ENCODE data around the gene STPG3. TPM values are rescaled to one million over a fixed set of nuclear protein-coding genes. Genes with fewer than 3 reads are reported as not detected.

The STPG3 gene
- total RNA-seq, 2 experiments from 2014 or later = not detected

DNA sequence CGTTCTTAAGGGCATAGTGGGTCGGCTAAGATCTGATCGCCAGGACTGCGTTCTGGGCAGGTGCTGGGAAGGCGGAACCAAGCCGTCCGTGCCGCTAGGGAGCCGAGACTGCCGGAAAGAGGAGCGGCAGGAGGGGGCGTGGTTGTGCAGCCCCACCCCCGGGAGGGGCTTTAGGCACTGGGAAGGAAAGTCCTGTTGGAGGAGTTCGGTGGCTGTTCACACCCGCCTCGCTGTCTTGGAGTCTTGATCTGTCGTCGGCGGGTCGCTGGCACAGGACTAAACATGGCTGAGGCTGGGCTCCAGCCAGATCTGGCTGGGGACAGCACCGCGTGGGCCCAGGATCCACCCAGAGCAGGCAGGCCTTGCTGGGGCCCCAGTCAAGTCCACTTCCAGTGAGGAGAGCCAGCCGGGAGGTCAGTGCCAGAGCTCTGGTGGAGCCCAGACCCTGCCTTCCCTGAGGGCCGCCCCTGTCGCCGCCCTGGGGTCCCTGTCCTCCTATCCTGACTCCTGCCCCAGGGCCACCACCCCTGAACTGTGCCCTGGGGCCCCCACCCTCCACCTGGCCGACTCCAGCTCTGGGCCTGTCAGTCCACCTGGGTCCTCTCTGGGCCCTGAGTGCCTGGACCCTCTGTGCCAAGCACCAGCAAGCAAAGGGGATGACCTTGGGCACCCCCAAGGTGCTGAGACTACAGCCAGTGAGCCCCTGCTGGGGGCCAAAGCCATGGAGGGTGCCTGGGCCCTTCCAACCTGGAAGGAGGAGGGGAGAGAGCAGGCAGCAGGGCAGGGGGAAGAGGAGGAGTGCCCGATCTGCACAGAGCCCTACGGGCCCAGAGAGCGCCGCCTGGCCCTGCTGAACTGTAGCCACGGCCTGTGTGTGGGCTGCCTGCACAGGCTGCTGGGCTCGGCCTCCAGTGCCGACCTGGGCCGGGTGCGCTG is 33.5 kb upstream of the STPG3 start:
- H3K36me3 Mint-ChIP-seq = no peaks in the 10 kb centered on the region
- H3K4me3 Mint-ChIP-seq = no peak overlapping the region
- no peak for ATAC-seq
- no peak for DNase-seq
- H3K27ac Mint-ChIP-seq = no peak overlapping the region
- no peaks in the 10 kb centered on the region for H3K4me1 Mint-ChIP-seq
- H3K27me3 Mint-ChIP-seq = no peaks in the 10 kb centered on the region
- no peaks in the 10 kb centered on the region for H3K9me3 Mint-ChIP-seq (ENCODE audit: low read depth)
- CTCF ChIA-PET = interaction anchor here (0.9 kb wide), 1 partner anchor 19 kb away, joined by 3 read pairs; no protein-coding TSS in a partner anchor

DNA sequence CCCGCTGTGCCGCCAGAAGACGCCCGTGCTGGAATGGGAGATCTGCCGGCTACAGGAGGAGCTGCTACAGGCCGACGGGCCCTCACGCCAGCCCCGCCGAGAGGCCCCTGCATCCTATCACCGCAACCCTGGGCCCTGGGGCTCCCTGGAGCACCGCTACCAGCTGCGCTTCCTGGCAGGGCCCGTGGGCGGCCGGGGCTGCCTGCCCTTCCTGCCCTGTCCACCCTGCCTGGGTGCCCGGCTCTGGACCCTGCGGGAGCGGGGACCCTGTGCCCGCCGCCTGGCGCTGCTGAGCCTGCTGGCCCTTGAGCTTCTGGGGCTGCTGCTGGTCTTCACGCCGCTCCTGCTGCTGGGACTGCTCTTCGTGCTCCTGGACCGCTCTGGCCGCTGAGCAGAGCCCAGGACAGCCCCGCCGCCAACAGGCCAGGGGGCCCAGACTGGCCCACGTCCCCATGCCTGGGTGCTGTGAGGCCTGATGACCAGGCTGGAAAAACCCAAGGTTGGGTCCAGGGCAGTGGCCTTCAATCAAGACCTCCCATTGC is 32.8 kb upstream of the STPG3 start:
- no peaks in the 10 kb centered on the region for H3K36me3 Mint-ChIP-seq
- H3K27ac Mint-ChIP-seq = no peak overlapping the region
- ATAC-seq (no peak), DNase-seq (no peak)
- CTCF ChIA-PET = no interaction called here
- H3K4me3 Mint-ChIP-seq = no peak overlapping the region
- peaks cover 4% of the 10 kb centered on the region for H3K4me1 Mint-ChIP-seq
- no peaks in the 10 kb centered on the region for H3K9me3 Mint-ChIP-seq (ENCODE audit: low read depth)
- H3K27me3 Mint-ChIP-seq = no peaks in the 10 kb centered on the region

DNA sequence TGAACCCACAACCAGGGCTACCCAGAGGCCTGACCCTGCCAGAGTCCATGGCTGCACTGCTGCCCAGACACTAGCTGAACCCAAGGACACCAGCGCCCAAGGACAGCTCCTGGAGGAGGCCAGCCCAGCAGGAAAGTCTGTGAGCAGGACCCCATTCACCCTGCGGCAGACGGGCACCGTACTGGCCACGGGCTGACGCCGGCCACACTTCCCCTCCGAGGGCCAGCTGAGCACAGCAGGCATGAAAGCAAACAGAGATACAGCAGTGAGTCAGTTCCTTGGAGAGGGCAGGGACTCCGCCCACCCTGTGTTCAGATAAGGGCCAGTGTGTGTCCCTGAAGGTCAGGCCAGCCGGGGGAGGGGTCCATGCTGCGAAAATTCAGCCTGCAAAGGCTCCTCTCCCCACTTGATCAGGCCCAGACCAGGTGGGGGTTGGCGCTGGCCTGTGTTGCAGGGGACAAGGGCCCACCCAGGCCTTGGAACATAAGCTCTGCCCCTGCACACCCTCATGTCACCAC is 32.3 kb upstream of the STPG3 start:
- CTCF ChIA-PET = interaction anchor here (1.0 kb wide), 1 partner anchor 18 kb away, joined by 3 read pairs; no protein-coding TSS in a partner anchor
- ATAC-seq = no peak
- Mint-ChIP-seq H3K9me3 (ENCODE audit: low read depth) (no peaks in the 10 kb centered on the region), H3K27me3 (no peaks in the 10 kb centered on the region), H3K27ac (no peak overlapping the region), H3K4me3 (no peak overlapping the region), H3K36me3 (no peaks in the 10 kb centered on the region), H3K4me1 (peaks cover 4% of the 10 kb centered on the region)
- DNase-seq = no peak

DNA sequence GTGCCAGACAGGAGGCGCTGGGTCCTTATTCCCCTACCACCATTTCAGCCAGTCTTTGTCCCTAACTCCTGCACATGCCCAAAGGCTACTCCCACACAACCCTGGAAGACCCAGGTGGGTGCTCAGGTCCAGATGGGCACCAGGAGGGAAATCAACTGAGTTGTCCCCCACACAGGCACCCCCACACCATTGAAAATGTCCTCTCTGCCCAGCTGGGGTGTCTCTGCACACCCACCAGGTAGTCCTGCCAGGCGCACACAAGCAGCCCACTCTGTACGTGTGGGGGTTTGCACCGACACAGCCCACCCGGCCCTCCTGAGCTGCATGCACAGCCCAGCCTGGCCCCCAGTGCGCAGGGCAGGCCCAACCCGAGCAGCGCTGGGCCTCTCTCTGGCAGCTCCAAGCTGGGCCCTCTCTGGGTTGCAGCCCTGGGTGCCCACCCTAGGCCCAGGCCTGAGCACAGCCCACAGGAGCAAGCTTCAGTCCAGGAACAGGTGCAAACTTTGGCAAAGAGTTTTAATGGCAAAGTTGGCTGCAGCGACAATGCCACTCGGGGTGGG is 31.2 kb upstream of the STPG3 start:
- Mint-ChIP-seq H3K9me3 (ENCODE audit: low read depth) (no peaks in the 10 kb centered on the region), H3K36me3 (no peaks in the 10 kb centered on the region), H3K27ac (no peak overlapping the region), H3K4me3 (no peak overlapping the region), H3K4me1 (peaks cover 11% of the 10 kb centered on the region), H3K27me3 (no peaks in the 10 kb centered on the region)
- CTCF ChIA-PET = interaction anchor here (0.6 to 1.1 kb wide), 4 partner anchors 15 to 65 kb away, joined by 3 to 5 read pairs (median 3); partner anchors contain the start of genes NDOR1 and TMEM203
- DNase-seq = no peak
- no peak for ATAC-seq

DNA sequence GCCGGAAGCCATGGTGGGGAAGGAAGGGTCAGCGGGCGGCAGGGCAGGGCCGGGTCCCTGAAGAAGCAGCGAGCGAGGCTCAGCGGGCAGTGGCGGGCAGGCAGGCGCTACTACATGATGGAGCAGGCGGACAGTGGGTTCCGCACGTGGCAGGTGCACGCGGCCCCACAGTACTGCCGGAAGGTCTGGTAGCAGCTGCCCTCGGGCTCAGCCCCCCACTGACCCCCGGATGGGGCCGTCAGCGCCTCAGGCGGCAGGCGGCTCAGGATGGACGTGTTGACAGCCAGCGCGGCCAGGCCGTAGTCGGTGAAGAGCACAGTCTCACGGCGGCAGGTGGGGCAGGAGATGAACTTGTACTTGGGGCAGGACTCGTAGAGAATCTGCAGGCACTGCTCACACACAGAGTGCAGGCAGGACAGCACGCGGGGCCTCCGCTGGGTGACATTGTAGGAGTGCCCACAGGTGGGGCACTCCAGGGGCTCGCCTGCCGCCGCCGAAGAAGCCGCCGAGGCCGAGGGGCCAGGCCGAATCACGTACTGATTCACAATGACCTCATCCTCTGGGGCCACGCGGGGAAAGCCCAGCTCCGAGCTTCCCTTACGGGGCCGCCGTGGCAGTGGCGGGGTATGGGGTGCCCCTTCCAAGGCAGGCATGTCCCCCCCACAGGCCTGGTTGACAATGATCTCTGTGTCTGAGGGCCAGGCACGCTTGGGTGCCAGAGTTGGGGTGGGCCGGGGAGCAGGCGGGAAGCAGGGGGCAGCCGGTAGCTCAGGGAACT is 30.6 kb upstream of the STPG3 start:
- no peak overlapping the region for H3K4me3 Mint-ChIP-seq
- peaks cover 15% of the 10 kb centered on the region for H3K4me1 Mint-ChIP-seq
- no peaks in the 10 kb centered on the region for H3K9me3 Mint-ChIP-seq (ENCODE audit: low read depth)
- ATAC-seq (no peak), DNase-seq (no peak)
- CTCF ChIA-PET = interaction anchor here (0.6 to 1.1 kb wide), 5 partner anchors 15 to 65 kb away, joined by 3 to 5 read pairs (median 3); partner anchors contain the start of genes NDOR1 and TMEM203
- H3K27me3 Mint-ChIP-seq = no peaks in the 10 kb centered on the region
- no peaks in the 10 kb centered on the region for H3K36me3 Mint-ChIP-seq
- no peak overlapping the region for H3K27ac Mint-ChIP-seq

DNA sequence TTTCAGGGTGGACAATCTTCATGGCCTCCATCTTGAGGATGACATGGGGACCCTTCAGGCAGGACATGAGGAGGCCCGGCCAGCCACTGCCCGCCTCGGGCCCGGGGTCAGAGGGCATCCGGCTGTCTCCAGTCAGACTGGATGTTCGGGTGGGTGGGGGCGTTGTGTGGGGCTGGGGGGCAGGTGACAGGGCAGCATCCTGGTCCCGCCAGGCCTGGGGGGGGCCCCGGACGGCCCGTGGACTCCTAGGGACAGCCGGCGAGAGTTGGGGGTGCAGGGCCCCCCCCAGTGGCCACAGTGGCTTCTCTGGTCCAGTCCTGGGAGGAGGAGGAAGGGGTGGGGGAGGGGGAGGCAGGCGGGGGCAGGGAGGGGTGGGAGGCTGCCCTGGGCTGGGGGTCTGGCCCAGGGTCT is 30.0 kb upstream of the STPG3 start:
- CTCF ChIA-PET = interaction anchor here (1.0 to 1.1 kb wide), 2 partner anchors 16 to 32 kb away, joined by 3 to 5 read pairs; no protein-coding TSS in a partner anchor
- DNase-seq = no peak
- no peaks in the 10 kb centered on the region for H3K36me3 Mint-ChIP-seq
- H3K4me3 Mint-ChIP-seq = no peak overlapping the region
- no peaks in the 10 kb centered on the region for H3K27me3 Mint-ChIP-seq
- no peak for ATAC-seq
- H3K4me1 Mint-ChIP-seq = peaks cover 16% of the 10 kb centered on the region
- H3K27ac Mint-ChIP-seq = no peak overlapping the region
- H3K9me3 Mint-ChIP-seq (ENCODE audit: low read depth) = no peaks in the 10 kb centered on the region

DNA sequence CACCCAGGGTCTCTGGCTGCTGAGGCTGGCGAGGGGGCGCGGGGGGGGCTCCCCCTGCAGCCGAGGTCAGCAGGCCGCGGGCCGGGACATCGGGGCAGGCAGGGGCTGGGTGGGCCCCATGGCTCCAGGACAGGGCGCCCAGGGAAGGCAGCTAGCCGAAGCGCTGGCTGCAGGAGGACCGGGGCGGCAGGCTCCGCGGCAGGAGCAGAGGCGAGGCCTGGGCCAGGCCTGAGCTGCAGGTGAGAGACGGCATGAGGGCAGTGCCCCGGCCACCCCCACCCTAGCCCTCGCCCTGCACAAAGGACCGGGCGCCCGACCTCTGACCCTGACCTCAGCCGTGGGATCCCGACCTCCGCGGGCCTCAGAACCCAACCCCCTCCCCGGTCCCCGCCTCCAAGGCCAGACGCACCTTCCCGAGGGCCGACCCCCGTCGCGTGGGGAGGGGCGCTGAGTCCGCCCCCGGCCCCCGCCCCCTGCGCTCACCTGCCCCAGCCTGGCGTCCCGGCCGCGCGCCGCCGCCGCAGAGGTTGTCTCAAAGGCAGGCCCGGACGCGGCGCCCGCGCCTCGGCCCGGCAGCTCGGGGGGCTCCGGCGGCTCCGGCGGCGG is 29.5 kb upstream of the STPG3 start:
- H3K4me1 Mint-ChIP-seq = peaks cover 16% of the 10 kb centered on the region
- CTCF ChIA-PET = interaction anchor here (0.7 to 6.8 kb wide), 5 partner anchors 12 to 154 kb away, joined by 3 to 110 read pairs (median 4); partner anchors contain the start of gene TUBB4B
- ATAC-seq = no peak
- no peaks in the 10 kb centered on the region for H3K27me3 Mint-ChIP-seq
- DNase-seq = no peak
- H3K4me3 Mint-ChIP-seq = no peak overlapping the region
- H3K27ac Mint-ChIP-seq = no peak overlapping the region
- H3K36me3 Mint-ChIP-seq = no peaks in the 10 kb centered on the region
- no peaks in the 10 kb centered on the region for H3K9me3 Mint-ChIP-seq (ENCODE audit: low read depth)

DNA sequence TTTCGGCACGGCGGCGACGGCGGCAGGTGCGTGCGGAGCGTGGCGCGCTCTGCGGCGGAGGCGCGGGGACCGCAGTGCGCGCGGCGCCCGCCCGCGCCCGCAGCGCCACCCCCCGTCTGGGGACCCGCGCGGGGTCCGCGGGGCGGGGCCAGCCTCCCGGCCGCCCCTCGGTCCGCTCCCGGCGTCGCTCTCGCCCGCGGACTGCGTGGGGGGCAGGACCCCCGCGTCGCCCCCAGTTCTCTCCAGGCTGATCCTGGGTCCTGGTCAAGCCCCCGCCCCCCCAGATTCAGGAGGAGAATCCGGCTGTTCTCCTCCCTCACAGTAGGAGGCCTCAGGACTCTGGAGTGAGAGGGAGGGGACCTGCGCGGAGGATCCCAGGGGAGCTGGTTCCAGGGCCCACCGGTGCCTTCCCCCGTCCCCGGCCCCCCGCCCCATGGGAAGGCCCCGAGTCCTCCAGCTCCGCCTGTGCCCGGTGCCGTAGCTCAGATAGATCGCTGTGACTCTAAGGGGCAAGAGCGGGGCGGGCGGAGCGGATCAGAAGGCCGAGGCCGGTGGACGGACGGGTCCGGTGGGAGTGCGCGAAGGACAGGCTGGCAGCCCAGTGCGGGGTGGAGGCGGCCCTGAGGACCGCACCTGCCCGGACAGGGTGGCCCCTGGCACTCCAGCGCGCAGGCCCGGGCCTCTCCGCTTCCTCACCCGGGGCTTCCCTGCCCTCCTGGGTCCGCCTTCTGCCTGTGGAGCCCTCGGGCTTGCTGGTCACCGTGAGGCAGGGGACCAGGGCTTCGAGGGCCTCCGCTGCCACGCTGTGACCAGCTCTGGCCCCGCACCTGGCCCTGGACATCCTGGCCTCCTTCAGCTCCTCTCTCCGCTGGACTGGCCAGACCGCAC is 28.7 kb upstream of the STPG3 start, which contains the start of gene RNF208:
Gene RNF208 (minus strand): TSS at position 51 of the 888 bp plus-strand sequence. CDS start 1,028 bp downstream, outside the sequence.
- Mint-ChIP-seq H3K4me1 (peaks cover 16% of the 10 kb centered on the region), H3K9me3 (ENCODE audit: low read depth) (no peaks in the 10 kb centered on the region), H3K27ac (peak within 1 kb of the TSS; percentile 72), H3K36me3 (no peaks in the 10 kb centered on the region), H3K4me3 (peak within 1 kb of the TSS; percentile 72), H3K27me3 (no peaks in the 10 kb centered on the region)
- ATAC-seq (no peak), DNase-seq (no peak)
- CTCF ChIA-PET = interaction anchor here (0.6 to 6.8 kb wide), 18 partner anchors 8 to 159 kb away, joined by 3 to 110 read pairs (median 4); partner anchors contain the start of genes ANAPC2, SSNA1, TPRN and TUBB4B

DNA sequence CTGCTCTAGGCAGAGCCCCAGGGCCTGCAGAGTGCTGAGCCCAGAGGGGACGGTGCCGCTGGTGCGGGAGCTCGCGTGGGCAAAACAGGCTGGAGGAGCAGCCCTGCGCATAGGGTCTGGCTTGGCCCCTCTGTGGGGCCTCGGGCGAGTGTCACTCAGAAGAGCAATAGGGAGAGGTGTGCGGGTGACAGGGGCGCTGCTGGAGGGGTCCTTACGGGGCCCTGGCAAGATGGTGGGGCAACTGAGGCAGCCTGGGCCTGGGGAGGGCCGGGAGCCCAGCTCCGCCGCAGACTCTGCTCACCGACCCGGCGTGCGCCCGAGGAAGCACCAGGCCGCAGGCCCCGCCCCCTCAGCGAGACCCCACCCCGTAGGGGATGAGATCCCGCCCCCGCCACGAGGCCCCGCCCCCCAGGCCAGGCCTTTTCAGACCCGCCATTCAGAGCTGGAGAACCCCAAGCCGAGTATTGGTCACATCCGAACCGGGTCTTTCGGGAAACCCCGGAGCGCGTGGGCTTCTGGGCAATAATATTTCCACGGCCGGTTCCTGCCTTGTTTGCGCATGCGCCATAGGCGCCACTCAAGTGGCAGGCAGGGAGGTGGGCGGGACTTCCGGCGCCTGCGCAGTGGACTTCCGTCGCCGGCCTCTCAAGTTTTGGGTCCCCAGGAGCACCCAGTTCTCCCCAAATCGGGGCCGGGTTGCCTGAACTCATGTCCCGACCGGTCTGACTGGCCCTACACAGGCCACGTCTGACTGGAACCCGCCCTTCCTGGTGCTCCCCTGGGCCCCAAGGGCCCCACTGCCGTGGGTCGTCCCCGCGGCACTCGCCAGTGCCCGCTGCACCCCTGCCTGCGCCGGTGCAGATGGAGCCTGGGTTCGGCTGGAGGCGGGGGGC is 27.8 kb upstream of the STPG3 start:
- Mint-ChIP-seq H3K36me3 (no peaks in the 10 kb centered on the region), H3K27me3 (no peaks in the 10 kb centered on the region), H3K4me3 (peak overlapping the region; percentile 72), H3K4me1 (peaks cover 18% of the 10 kb centered on the region), H3K9me3 (ENCODE audit: low read depth) (no peaks in the 10 kb centered on the region), H3K27ac (peak overlapping the region; percentile 72)
- DNase-seq = peak; percentile 99
- ATAC-seq = peak; percentile 91
- CTCF ChIA-PET = interaction anchor here (0.8 to 6.8 kb wide), 18 partner anchors 9 to 177 kb away, joined by 3 to 110 read pairs (median 4); partner anchors contain the start of genes ANAPC2, NPDC1, NRARP and SSNA1

DNA sequence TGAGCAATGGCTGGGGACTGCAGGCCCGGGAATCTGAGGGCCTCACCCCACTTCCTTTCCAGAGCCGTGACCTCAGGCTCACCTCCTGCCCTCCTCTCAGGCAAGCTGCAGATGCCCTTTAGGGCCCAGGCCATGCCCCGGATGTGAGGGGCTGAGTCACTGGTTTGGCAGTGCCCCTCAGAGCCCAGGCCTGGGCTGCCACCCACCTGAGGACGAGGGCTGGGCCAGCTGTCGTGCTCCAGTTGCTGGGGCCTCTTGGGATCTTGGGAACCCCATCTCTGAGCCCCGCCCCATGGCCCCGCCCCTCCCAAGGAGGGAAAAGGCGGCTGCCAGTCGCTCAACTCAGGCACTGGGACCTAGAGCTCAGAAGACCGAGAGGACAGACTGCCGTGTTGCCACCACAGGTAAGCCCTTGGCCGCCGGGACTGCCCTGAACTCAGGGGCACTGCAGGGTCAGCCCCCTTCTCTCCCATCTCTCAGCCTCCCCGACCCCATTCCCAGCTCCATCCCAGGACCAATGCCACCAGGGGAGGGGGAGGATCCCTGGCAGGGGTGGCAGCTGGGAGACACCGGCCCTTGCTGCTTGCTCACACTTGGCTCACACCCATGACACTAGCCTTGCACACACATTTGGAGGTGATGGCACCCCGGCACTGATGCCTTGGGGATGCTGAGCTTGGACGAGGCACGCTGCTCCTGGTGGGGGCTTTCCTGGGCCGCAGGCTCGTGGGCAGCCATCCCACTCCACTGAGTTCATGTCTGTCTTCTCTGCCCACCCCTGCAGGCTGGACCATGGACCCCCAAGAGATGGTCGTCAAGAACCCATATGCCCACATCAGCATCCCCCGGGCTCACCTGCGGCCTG is 26.0 kb upstream of the STPG3 start, which contains the start of gene CYSRT1:
Gene CYSRT1 (plus strand): TSS at position 345 of the 865 bp plus-strand sequence. CDS start 448 bp downstream, at position 793.
- CTCF ChIA-PET = interaction anchor here (0.8 to 6.8 kb wide), 11 partner anchors 14 to 178 kb away, joined by 3 to 110 read pairs (median 5); partner anchors contain the start of genes ANAPC2, NELFB, NRARP and SSNA1

More for the DNA sequence above, 26.0 kb upstream of the STPG3 start, which contains the start of gene CYSRT1:
- DNase-seq (peak; percentile 66), ATAC-seq (no peak)
- Mint-ChIP-seq H3K27me3 (no peaks in the 10 kb centered on the region), H3K9me3 (ENCODE audit: low read depth) (no peaks in the 10 kb centered on the region), H3K36me3 (no peaks in the 10 kb centered on the region), H3K4me3 (peak within 1 kb of the TSS; percentile 72), H3K4me1 (peaks cover 18% of the 10 kb centered on the region), H3K27ac (peak within 1 kb of the TSS; percentile 72)

Measured in activated CD8-positive, alpha-beta memory T cell treated with anti-CD3 and anti-CD28 coated beads, Interleukin-2, amount 10 ng/mL, durations not matched to agents 7 days and 5 days (primary cell).